Umbilical cord (tissue), 2 donors: ENCODE measurements around the gene HTR1D. TPM values are rescaled to one million over a fixed set of nuclear protein-coding genes. Genes with fewer than 3 reads are reported as not detected.

Experiments used
- DNase-seq: peaks from one replicate; pipeline ENCODE4 v3.0.0-alpha.2; 2015; ENCODE audit warnings: low spot score
- total RNA-seq: library from RNA; depleted of rRNA; stranded (reverse); fragments of >200 nt; gene quantifications from one replicate; pipeline ENCODE4 v1.2.3, GENCODE V29; 2014; ENCODE audit warnings: low replicate concordance; ENCODE audit not compliant: insufficient read depth

HTR1D gene
- total RNA-seq, 1 donor from 2014 or later: 1.4 TPM

- no peak for DNase-seq
Measured at GRCh38 chr1:23152966-23153684, 64.2 kb downstream of the HTR1D start.

- DNase-seq: no peak
Measured at GRCh38 chr1:23150742-23151141, 66.6 kb downstream of the HTR1D start.

DNA sequence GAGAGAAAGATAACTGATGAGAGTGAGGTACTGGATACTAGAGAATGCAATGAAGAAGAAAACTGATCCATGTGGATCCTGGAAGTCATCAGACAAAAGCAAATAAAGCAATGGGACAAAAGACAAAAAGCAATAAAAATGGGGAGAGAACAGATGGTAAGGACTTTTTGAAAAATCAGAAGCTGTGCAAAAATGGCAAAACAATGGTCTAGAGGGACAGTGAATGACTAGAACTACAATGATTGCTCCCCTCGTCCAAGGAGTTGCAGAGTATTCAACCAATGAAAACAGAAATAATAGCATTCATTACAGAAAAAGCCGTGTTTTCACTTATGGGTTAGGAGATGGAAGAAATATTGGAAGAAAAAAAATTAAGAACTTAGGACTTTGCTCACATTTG, 67.2 kb downstream of the HTR1D start:
- DNase-seq: no peak

DNA sequence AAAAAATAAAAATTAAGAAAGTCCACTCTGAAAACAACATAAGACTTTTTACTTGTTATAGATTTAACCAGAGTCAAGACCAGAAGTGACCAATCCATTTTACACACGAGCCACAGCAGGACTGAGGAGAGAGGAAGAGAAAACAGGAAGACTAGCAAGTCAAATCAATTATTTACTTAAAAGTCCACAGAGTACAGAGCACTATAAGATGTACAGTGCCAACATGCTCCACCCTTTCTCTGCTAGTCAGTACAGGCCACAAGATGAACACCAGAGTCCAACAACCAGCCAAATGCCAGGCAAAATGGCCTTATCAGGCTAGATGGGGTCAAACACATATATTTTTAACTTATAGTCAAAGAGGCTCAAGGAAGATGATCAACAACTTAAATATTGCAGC, 68.2 kb downstream of the HTR1D start:
- no peak for DNase-seq

DNA sequence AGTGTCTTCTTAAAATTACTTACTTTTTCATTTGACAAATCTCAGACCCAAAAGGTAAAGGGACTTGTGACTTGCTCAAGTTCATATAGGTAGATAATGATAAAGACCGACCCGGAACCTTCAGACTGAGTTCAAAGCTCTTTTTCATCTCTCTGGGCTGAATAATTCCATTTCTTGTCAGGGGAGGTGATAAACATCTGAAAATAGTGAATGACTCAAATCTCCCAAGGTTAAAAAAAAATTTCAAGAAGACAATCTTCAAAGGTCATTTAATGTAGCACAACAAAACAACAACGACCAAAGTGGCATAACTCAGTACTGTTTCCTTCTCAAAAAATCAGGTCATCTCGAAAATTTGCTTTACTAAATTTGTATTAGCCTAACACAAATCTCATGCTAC, 69.2 kb downstream of the HTR1D start:
- no peak for DNase-seq

Other genes with a start within 250 kb of the HTR1D start
- gene LACTBL1, start 244.6 kb downstream of the HTR1D start, total RNA-seq: not detected
- 3.9 TPM for gene TEX46, start 201.7 kb downstream of the HTR1D start, total RNA-seq
- 75.1 TPM for gene KDM1A, start 198.0 kb downstream of the HTR1D start, total RNA-seq
- gene LUZP1, start 48.6 kb downstream of the HTR1D start, total RNA-seq: 13.0 TPM
- gene HNRNPR, start 126.8 kb upstream of the HTR1D start, total RNA-seq: 85.7 TPM
- gene ZNF436, start 152.3 kb upstream of the HTR1D start, total RNA-seq: 21.4 TPM
- 44.8 TPM for gene TCEA3, start 207.2 kb upstream of the HTR1D start, total RNA-seq